Gastrocnemius medialis (tissue), 4 donors: ENCODE results near the gene TMEM229B.

ENCODE experiments used
- POLR2A ChIP-seq, 2 donors: fragments of 450-650 bp; IDR thresholded peaks; one replicate each; pipeline ENCODE4 v1.6.1; 2017; ENCODE audit warnings: antibody characterized with exemption in 2 of 2, mild to moderate bottlenecking in 2 of 2, moderate library complexity in 2 of 2
- TF ChIP-seq, protein P1 (sequence below), 5 experiments: fragments of 450-650 bp in 3 of 5; fragments of 200-600 bp in 2 of 5; sonication (generic) in 2 of 5; IDR thresholded peaks in 4 of 5; conservative IDR thresholded peaks in 1 of 5; 1 replicate in 4 of 5; 2 replicates in 1 of 5; pipeline ENCODE4 v1.5.1; 2016 to 2019; ENCODE audit warnings: antibody characterized with exemption in 5 of 5, mild to moderate bottlenecking in 3 of 5, moderate library complexity in 3 of 5

DNA sequence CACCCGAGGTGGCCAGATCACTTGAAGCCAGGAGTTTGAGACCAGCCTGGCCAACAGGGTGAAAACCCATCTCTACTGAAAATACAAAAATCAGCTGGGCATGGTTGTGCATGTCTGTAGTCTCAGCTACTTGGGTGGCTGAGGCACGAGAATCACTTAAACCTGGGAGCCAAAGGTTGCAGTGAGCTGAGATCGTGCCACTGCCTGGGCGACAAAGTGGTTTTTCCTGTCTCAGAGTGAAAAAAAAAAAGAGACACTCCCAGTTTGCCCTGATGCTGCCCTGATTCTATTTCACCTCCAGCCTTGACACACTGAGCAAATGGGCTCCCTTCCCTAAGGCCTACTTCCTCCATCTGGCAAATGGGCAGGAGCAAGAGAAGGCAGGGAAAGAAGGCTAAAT lies 48.0 kb downstream of the TMEM229B start:
- TF ChIP-seq POLR2A (IDR thresholded peaks at IDR 0.05) = no peak
- TF ChIP-seq, protein P1, sequence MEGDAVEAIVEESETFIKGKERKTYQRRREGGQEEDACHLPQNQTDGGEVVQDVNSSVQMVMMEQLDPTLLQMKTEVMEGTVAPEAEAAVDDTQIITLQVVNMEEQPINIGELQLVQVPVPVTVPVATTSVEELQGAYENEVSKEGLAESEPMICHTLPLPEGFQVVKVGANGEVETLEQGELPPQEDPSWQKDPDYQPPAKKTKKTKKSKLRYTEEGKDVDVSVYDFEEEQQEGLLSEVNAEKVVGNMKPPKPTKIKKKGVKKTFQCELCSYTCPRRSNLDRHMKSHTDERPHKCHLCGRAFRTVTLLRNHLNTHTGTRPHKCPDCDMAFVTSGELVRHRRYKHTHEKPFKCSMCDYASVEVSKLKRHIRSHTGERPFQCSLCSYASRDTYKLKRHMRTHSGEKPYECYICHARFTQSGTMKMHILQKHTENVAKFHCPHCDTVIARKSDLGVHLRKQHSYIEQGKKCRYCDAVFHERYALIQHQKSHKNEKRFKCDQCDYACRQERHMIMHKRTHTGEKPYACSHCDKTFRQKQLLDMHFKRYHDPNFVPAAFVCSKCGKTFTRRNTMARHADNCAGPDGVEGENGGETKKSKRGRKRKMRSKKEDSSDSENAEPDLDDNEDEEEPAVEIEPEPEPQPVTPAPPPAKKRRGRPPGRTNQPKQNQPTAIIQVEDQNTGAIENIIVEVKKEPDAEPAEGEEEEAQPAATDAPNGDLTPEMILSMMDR (IDR thresholded peaks at IDR 0.05 in 4 of 5, conservative IDR thresholded peaks at IDR 0.05 in 1 of 5) = no peak
